Mesenchymal stem cell (in vitro differentiated cells and primary cell): ENCODE results near the gene FMO5.
"Not testable (repeated sequence)": the region's sequence is repeated elsewhere in the genome, so short reads cannot be mapped to it uniquely, and the experiment has no call there.

Source experiments
- DNase-seq: peaks from one replicate; pipeline ENCODE4 v3.0.0-alpha.2; 2013
- H2AFZ ChIP-seq: one replicate; pipeline ENCODE4 v1.6.1; 2013; ENCODE audit warnings: low read depth, mild to moderate bottlenecking, control low read depth, inconsistent platforms, low read length, moderate library complexity
- H2AK5ac ChIP-seq: 2 replicates; pipeline ENCODE4 v1.6.1; 2013; ENCODE audit warnings: low read length, moderate library complexity, mild to moderate bottlenecking, inconsistent platforms; ENCODE audit not compliant: severe bottlenecking
- H2BK120ac ChIP-seq: one replicate; pipeline ENCODE4 v1.6.1; 2013; ENCODE audit warnings: low read depth, mild to moderate bottlenecking, inconsistent platforms, low read length, moderate library complexity
- H2BK12ac ChIP-seq, 2 experiments: one replicate each; pipeline ENCODE4 v1.6.1; 2013; ENCODE audit warnings: inconsistent platforms in 2 of 2, low read length in 2 of 2, mild to moderate bottlenecking in 2 of 2, moderate library complexity in 2 of 2, control low read depth in 1 of 2
- H2BK15ac ChIP-seq: one replicate; pipeline ENCODE4 v1.6.1; 2013; ENCODE audit warnings: mild to moderate bottlenecking, low read depth, inconsistent platforms; ENCODE audit not compliant: poor library complexity, severe bottlenecking
- H2BK5ac ChIP-seq: 2 replicates; pipeline ENCODE4 v1.6.1; 2013; ENCODE audit warnings: low read depth, mild to moderate bottlenecking, low read length, control low read depth, inconsistent platforms; ENCODE audit not compliant: poor library complexity, severe bottlenecking
- H3K14ac ChIP-seq, 2 experiments: one replicate each; pipeline ENCODE4 v1.6.1; 2013; ENCODE audit warnings: inconsistent platforms in 2 of 2, low read length in 2 of 2, control low read depth in 1 of 2, mild to moderate bottlenecking in 1 of 2, moderate library complexity in 1 of 2
- H3K18ac ChIP-seq, 2 experiments: one replicate each; pipeline ENCODE4 v1.6.1; 2013; ENCODE audit warnings: inconsistent platforms in 2 of 2, low read length in 2 of 2, control low read depth in 1 of 2, low read depth in 1 of 2, mild to moderate bottlenecking in 1 of 2
- H3K23ac ChIP-seq, 2 experiments: one replicate each; pipeline ENCODE4 v1.6.1; 2013; ENCODE audit warnings: inconsistent platforms in 2 of 2, low read length in 2 of 2, mild to moderate bottlenecking in 2 of 2, moderate library complexity in 2 of 2, control low read depth in 1 of 2
- H3K27ac ChIP-seq: 2 replicates; pipeline ENCODE4 v1.5.1; 2013; ENCODE audit warnings: mild to moderate bottlenecking, moderate library complexity, low read length, control low read depth, inconsistent platforms; ENCODE audit not compliant: poor library complexity, severe bottlenecking
- H3K27me3 ChIP-seq, 2 experiments: 2 replicates each; pipeline versions ENCODE4 v1.6.1 to v1.7.0; 2013; ENCODE audit warnings: low read length in 2 of 2, mild to moderate bottlenecking in 2 of 2, moderate library complexity in 2 of 2, control low read depth in 1 of 2, inconsistent platforms in 1 of 2; ENCODE audit not compliant: control insufficient read depth in 1 of 2, insufficient read depth in 1 of 2
- H3K36me3 ChIP-seq, 2 experiments: 2 replicates each; pipeline versions ENCODE4 v1.6.1 to v1.7.0; 2013; ENCODE audit warnings: low read length in 2 of 2, control low read depth in 1 of 2, inconsistent platforms in 1 of 2, low read depth in 1 of 2, mild to moderate bottlenecking in 1 of 2; ENCODE audit not compliant: insufficient read depth in 2 of 2, control insufficient read depth in 1 of 2
- H3K4ac ChIP-seq, 2 experiments: one replicate each; pipeline ENCODE4 v1.6.1; 2013; ENCODE audit warnings: inconsistent platforms in 2 of 2, low read length in 2 of 2, mild to moderate bottlenecking in 2 of 2, moderate library complexity in 2 of 2, control low read depth in 1 of 2, low read depth in 1 of 2
- H3K4me1 ChIP-seq: 2 replicates; pipeline ENCODE4 v1.6.1; 2013; ENCODE audit warnings: low read depth, low read length, control low read depth; ENCODE audit not compliant: control insufficient read depth, insufficient read depth
- H3K4me2 ChIP-seq: 2 replicates; pipeline ENCODE4 v1.6.1; 2013; ENCODE audit warnings: low read length, mild to moderate bottlenecking, inconsistent platforms; ENCODE audit not compliant: poor library complexity, severe bottlenecking
- H3K4me3 ChIP-seq, 2 experiments: 2 replicates each; pipeline versions ENCODE4 v1.5.1 to v1.7.0; 2013; ENCODE audit warnings: low read length in 2 of 2, mild to moderate bottlenecking in 2 of 2, control low read depth in 1 of 2, low read depth in 1 of 2; ENCODE audit not compliant: insufficient read depth in 1 of 2
- H3K79me1 ChIP-seq: replicated peaks from 2 replicates; pipeline ENCODE4 v1.6.1; 2013; ENCODE audit warnings: mild to moderate bottlenecking, control low read depth, low read length, inconsistent platforms; ENCODE audit not compliant: poor library complexity, severe bottlenecking
- H3K9ac ChIP-seq: 2 replicates; pipeline ENCODE4 v1.7.0; 2013; ENCODE audit warnings: mild to moderate bottlenecking, low read length, moderate library complexity
- H3K9me3 ChIP-seq: 2 replicates; pipeline ENCODE4 v1.7.0; 2013; ENCODE audit warnings: mild to moderate bottlenecking, low read length; ENCODE audit not compliant: control insufficient read depth
- H4K8ac ChIP-seq: one replicate; pipeline ENCODE4 v1.6.1; 2013; ENCODE audit warnings: inconsistent platforms, mild to moderate bottlenecking, low read length, moderate library complexity
- H4K91ac ChIP-seq: one replicate; pipeline ENCODE4 v1.6.1; 2013; ENCODE audit warnings: mild to moderate bottlenecking, low read length, inconsistent platforms
- WGBS: methylation state at CpG from one replicate; pipeline ENCODE4 v1.1.7; 2013; ENCODE audit warnings: mixed read lengths; 5-methylcytosine and 5-hydroxymethylcytosine counted together

Gene FMO5

GRCh38 chr1:147201276-147201675 lies 23.9 kb downstream of the FMO5 start:
- Histone ChIP-seq H2BK5ac (no peak overlapping the region), H2AK5ac (no peak overlapping the region), H3K4me3 (peak overlapping the region in 1 of 2 experiments; percentile 55), H3K4me2 (no peak overlapping the region), H3K18ac (no peak overlapping the region), H2BK12ac (no peak overlapping the region), H4K91ac (no peak overlapping the region), H2BK15ac (no peak overlapping the region), H3K79me1 (no peaks in the 10 kb centered on the region), H3K23ac (no peak overlapping the region), H3K4ac (no peak overlapping the region), H4K8ac (no peak overlapping the region), H3K36me3 (no peaks in the 10 kb centered on the region), H3K27ac (no peak overlapping the region), H3K27me3 (no peaks in the 10 kb centered on the region), H2AFZ (no peak overlapping the region), H3K14ac (no peak overlapping the region), H3K4me1 (no peaks in the 10 kb centered on the region), H2BK120ac (no peak overlapping the region), H3K9ac (peak overlapping the region; percentile 9), H3K9me3 (no peaks in the 10 kb centered on the region)
- peak; percentile 3 for DNase-seq
- WGBS, result 70% methylated on average over 4 of the region's 4 CpGs

- not testable (repeated sequence) for H4K8ac ChIP-seq, H2BK15ac ChIP-seq, H3K79me1 ChIP-seq, H2BK120ac ChIP-seq, H3K4me3 ChIP-seq, H3K27ac ChIP-seq, H3K4me2 ChIP-seq, H3K4ac ChIP-seq, H3K27me3 ChIP-seq, H3K18ac ChIP-seq, H2BK5ac ChIP-seq, H3K14ac ChIP-seq, H3K9ac ChIP-seq, DNase-seq, H2AFZ ChIP-seq, H2AK5ac ChIP-seq, H4K91ac ChIP-seq, H3K9me3 ChIP-seq, H3K4me1 ChIP-seq, H3K23ac ChIP-seq, H2BK12ac ChIP-seq, H3K36me3 ChIP-seq
- 90% methylated on average over 3 of the region's 3 CpGs for WGBS
These were observed 27.8 kb downstream of the FMO5 start for GRCh38 chr1:147197324-147197723.

GRCh38 chr1:147189514-147189913 lies 35.6 kb downstream of the FMO5 start:
- no peaks in the 10 kb centered on the region for H3K36me3 ChIP-seq
- H3K23ac ChIP-seq, result no peak overlapping the region
- WGBS, result 83% methylated on average over 2 of the region's 2 CpGs

GRCh38 chr1:147185432-147185831 lies 39.7 kb downstream of the FMO5 start:
- Histone ChIP-seq H2AK5ac (no peak overlapping the region), H4K91ac (no peak overlapping the region), H3K79me1 (no peaks in the 10 kb centered on the region), H3K18ac (no peak overlapping the region), H3K14ac (no peak overlapping the region), H2BK5ac (no peak overlapping the region), H3K4ac (no peak overlapping the region), H2BK15ac (no peak overlapping the region), H3K9ac (no peak overlapping the region), H4K8ac (no peak overlapping the region), H3K27me3 (no peaks in the 10 kb centered on the region), H2BK120ac (no peak overlapping the region), H3K27ac (no peak overlapping the region), H3K36me3 (no peaks in the 10 kb centered on the region), H2BK12ac (no peak overlapping the region), H3K4me2 (no peak overlapping the region), H2AFZ (no peak overlapping the region), H3K23ac (no peak overlapping the region), H3K4me3 (no peak overlapping the region), H3K4me1 (no peaks in the 10 kb centered on the region), H3K9me3 (no peaks in the 10 kb centered on the region)
- no peak for DNase-seq
- WGBS, result no CpG with 5 or more reads among the region's 2 CpGs

More at GRCh38 chr1:147189514-147189913, 35.6 kb downstream of the FMO5 start:
- H3K4me1 ChIP-seq, result no peaks in the 10 kb centered on the region
- H3K14ac ChIP-seq, result no peak overlapping the region
- no peak overlapping the region for H3K18ac ChIP-seq
- H2BK15ac ChIP-seq, result no peak overlapping the region
- no peak overlapping the region for H3K4ac ChIP-seq
- no peak overlapping the region for H2AFZ ChIP-seq
- no peak for DNase-seq
- no peak overlapping the region for H4K8ac ChIP-seq
- no peak overlapping the region for H3K27ac ChIP-seq
- H3K4me2 ChIP-seq, result no peak overlapping the region
- no peaks in the 10 kb centered on the region for H3K79me1 ChIP-seq
- H2AK5ac ChIP-seq, result no peak overlapping the region
- H3K9ac ChIP-seq, result no peak overlapping the region
- H2BK12ac ChIP-seq, result no peak overlapping the region
- no peak overlapping the region for H2BK120ac ChIP-seq
- no peak overlapping the region for H2BK5ac ChIP-seq
- no peak overlapping the region for H3K4me3 ChIP-seq
- H4K91ac ChIP-seq, result no peak overlapping the region
- no peaks in the 10 kb centered on the region for H3K27me3 ChIP-seq
- H3K9me3 ChIP-seq, result no peaks in the 10 kb centered on the region
